Fibroblast of lung (primary cell): ENCODE measurements around the gene JMJD6. TPM values are rescaled to one million over a fixed set of nuclear protein-coding genes. Genes with fewer than 3 reads are reported as not detected.

ENCODE experiments used
- DNase-seq, 2 donors: peaks; one replicate each; pipeline versions ENCODE4 v3.0.0 to v3.0.0-alpha.2; 2010; ENCODE audit warnings: low read depth in 2 of 2
- H2AFZ ChIP-seq: 2 replicates; pipeline ENCODE4 v1.5.1; 2012; ENCODE audit warnings: low read length, control low read depth, inconsistent platforms
- H3K27ac ChIP-seq: 2 replicates; pipeline ENCODE4 v1.5.1; 2011; ENCODE audit warnings: low read length, control low read depth; ENCODE audit not compliant: insufficient read depth
- H3K27me3 ChIP-seq: 2 replicates; pipeline ENCODE4 v1.5.1; 2011; ENCODE audit warnings: mild to moderate bottlenecking, low read length; ENCODE audit not compliant: control insufficient read depth, insufficient read depth
- H3K36me3 ChIP-seq: 2 replicates; pipeline ENCODE4 v1.5.1; 2011; ENCODE audit warnings: low read length; ENCODE audit not compliant: control insufficient read depth, insufficient read depth
- H3K4me1 ChIP-seq: 2 replicates; pipeline ENCODE4 v1.5.1; 2011; ENCODE audit warnings: low read length; ENCODE audit not compliant: control insufficient read depth, insufficient read depth; ENCODE audit errors: extremely low read depth
- H3K4me2 ChIP-seq: 2 replicates; pipeline ENCODE4 v1.5.1; 2011; ENCODE audit warnings: low read length, control low read depth; ENCODE audit not compliant: insufficient read depth; ENCODE audit errors: extremely low read depth
- H3K4me3 ChIP-seq, 4 experiments: fragments of 200-600 bp in 1 of 4; sonication (generic) in 1 of 4; replicated peaks in 1 of 4; 2 replicates each; pipeline ENCODE4 v1.5.1; 2011 to 2016; ENCODE audit warnings: low read length in 4 of 4, low read depth in 3 of 4, mild to moderate bottlenecking in 3 of 4, control low read depth in 2 of 4, inconsistent platforms in 1 of 4, mixed read lengths in 1 of 4; ENCODE audit not compliant: insufficient read depth in 1 of 4; ENCODE audit errors: control extremely low read depth in 1 of 4
- H3K79me2 ChIP-seq: 2 replicates; pipeline ENCODE4 v1.5.1; 2012; ENCODE audit warnings: mild to moderate bottlenecking, low read length, inconsistent platforms; ENCODE audit not compliant: control insufficient read depth, insufficient read depth
- H3K9ac ChIP-seq: 2 replicates; pipeline ENCODE4 v1.5.1; 2011; ENCODE audit warnings: mild to moderate bottlenecking, low read length, control low read depth; ENCODE audit not compliant: insufficient read depth
- H3K9me3 ChIP-seq: 2 replicates; pipeline ENCODE4 v1.5.1; 2012; ENCODE audit warnings: low read depth, low read length; ENCODE audit not compliant: control insufficient read depth, insufficient read depth
- H4K20me1 ChIP-seq: 2 replicates; pipeline ENCODE4 v1.5.1; 2011; ENCODE audit warnings: low read length; ENCODE audit not compliant: control insufficient read depth, insufficient read depth; ENCODE audit errors: extremely low read depth
- EZH2 ChIP-seq: IDR thresholded peaks from 2 replicates; pipeline ENCODE4 v1.5.1; 2012; ENCODE audit warnings: low read length, control low read depth, mild to moderate bottlenecking; ENCODE audit errors: missing control alignments
- polyA plus RNA-seq, 2 donors: library from polyadenylated mRNA; depleted of rRNA in 1 of 2; stranded (reverse) in 1 of 2; unstranded in 1 of 2; fragments of >200 nt; gene quantifications; 2 replicates each; pipeline ENCODE4 v1.2.1, GENCODE V29; 2011 to 2012; ENCODE audit warnings: missing spikeins in 1 of 2
- total RNA-seq: library from RNA; depleted of rRNA; stranded (reverse); fragments of >200 nt; gene quantifications from 2 replicates; pipeline ENCODE4 v1.2.1, GENCODE V29; 2014
- TF ChIP-seq, protein P1 (sequence below), 2 donors: IDR thresholded peaks in 1 of 2; conservative IDR thresholded peaks in 1 of 2; 1 replicate in 1 of 2; 2 replicates in 1 of 2; pipeline ENCODE4 v1.5.1; 2011 to 2012; ENCODE audit warnings: low read length in 2 of 2, control low read depth in 1 of 2, inconsistent platforms in 1 of 2, low read depth in 1 of 2, mild to moderate bottlenecking in 1 of 2

The JMJD6 gene
- total and polyA plus RNA-seq, 2 donors (not counting 1 experiment from before 2014, with no cell fraction given), result 16.2 to 17.7 TPM

DNA sequence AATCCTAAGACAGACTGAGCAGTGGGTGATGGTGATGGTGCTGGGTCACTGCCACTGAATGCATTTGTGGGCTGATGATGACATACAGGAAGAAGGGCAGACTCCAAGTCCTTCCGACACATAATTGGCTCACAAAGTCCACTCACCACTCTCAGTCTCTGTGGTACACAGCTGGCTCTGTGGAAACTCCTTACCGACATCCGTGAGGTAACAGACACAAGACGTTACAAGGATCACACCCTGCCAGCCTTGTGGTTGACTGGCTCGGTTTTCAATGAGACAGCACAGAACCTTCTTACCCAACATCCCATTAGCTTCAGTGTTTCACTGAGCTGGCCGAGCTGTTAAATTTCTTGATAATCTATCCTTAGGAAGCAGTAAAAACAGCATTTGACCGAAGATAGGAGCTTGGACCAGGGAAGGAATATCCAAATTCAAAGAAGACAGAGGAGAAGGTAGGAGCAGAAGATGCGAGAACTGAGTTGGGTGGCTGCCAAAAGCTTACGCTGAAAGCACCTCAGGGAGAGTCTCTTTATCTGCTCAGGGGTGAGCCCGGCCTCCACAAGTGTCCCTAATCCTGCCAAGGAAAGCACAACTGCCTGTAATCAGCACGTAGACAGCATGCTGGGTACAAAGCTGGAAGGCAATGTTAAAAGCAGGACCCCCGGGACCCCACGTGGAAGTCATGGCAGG is 10.1 kb downstream of the JMJD6 start:
- peaks cover 7% of the 10 kb centered on the region for H3K79me2 ChIP-seq
- TF ChIP-seq, protein P1, sequence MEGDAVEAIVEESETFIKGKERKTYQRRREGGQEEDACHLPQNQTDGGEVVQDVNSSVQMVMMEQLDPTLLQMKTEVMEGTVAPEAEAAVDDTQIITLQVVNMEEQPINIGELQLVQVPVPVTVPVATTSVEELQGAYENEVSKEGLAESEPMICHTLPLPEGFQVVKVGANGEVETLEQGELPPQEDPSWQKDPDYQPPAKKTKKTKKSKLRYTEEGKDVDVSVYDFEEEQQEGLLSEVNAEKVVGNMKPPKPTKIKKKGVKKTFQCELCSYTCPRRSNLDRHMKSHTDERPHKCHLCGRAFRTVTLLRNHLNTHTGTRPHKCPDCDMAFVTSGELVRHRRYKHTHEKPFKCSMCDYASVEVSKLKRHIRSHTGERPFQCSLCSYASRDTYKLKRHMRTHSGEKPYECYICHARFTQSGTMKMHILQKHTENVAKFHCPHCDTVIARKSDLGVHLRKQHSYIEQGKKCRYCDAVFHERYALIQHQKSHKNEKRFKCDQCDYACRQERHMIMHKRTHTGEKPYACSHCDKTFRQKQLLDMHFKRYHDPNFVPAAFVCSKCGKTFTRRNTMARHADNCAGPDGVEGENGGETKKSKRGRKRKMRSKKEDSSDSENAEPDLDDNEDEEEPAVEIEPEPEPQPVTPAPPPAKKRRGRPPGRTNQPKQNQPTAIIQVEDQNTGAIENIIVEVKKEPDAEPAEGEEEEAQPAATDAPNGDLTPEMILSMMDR (conservative IDR thresholded peaks at IDR 0.05 in 1 of 2, IDR thresholded peaks at IDR 0.05 in 1 of 2; ENCODE audit: low read depth in 1 of 2, low read length in 2 of 2), result no peak
- no peak for TF ChIP-seq EZH2

DNA sequence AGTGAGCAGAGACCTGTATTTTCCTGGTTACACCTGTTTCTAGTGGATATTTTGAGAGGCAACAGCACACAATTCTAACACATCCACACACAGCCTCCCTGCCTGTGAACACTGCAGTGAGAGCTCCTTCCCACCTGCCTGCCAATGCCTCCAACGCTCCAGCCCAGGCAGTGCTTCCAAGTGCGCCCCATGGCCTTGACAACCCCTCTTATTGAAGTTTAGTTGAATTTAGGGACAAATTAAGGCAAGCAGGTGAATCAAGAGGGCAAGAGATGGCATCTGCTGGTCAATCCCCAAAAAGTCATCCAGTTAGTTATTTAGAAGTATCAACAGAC is 10.9 kb downstream of the JMJD6 start:
- Histone ChIP-seq H3K36me3 (peaks cover 16% of the 10 kb centered on the region), H3K4me3 (no peak overlapping the region), H4K20me1 (no peaks in the 10 kb centered on the region), H2AFZ (no peak overlapping the region), H3K9ac (no peak overlapping the region), H3K27ac (peak overlapping the region; percentile 95), H3K27me3 (no peaks in the 10 kb centered on the region), H3K4me2 (no peak overlapping the region), H3K79me2 (peaks cover 5% of the 10 kb centered on the region), H3K9me3 (no peaks in the 10 kb centered on the region), H3K4me1 (peaks cover 22% of the 10 kb centered on the region)
- DNase-seq, result no peak
- TF ChIP-seq, protein P1 (conservative IDR thresholded peaks at IDR 0.05 in 1 of 2, IDR thresholded peaks at IDR 0.05 in 1 of 2; ENCODE audit: low read depth in 1 of 2, low read length in 2 of 2), result no peak
- no peak for TF ChIP-seq EZH2

More for the DNA sequence above, 10.1 kb downstream of the JMJD6 start:
- Histone ChIP-seq H3K4me3 (no peak overlapping the region), H3K36me3 (peaks cover 20% of the 10 kb centered on the region), H3K4me2 (no peak overlapping the region), H3K4me1 (peaks cover 19% of the 10 kb centered on the region), H2AFZ (no peak overlapping the region), H3K9me3 (no peaks in the 10 kb centered on the region), H4K20me1 (no peaks in the 10 kb centered on the region), H3K27me3 (no peaks in the 10 kb centered on the region), H3K27ac (peak overlapping the region; percentile 95), H3K9ac (peak overlapping the region; percentile 51)
- DNase-seq, result peak; percentile 98 to 100

DNA sequence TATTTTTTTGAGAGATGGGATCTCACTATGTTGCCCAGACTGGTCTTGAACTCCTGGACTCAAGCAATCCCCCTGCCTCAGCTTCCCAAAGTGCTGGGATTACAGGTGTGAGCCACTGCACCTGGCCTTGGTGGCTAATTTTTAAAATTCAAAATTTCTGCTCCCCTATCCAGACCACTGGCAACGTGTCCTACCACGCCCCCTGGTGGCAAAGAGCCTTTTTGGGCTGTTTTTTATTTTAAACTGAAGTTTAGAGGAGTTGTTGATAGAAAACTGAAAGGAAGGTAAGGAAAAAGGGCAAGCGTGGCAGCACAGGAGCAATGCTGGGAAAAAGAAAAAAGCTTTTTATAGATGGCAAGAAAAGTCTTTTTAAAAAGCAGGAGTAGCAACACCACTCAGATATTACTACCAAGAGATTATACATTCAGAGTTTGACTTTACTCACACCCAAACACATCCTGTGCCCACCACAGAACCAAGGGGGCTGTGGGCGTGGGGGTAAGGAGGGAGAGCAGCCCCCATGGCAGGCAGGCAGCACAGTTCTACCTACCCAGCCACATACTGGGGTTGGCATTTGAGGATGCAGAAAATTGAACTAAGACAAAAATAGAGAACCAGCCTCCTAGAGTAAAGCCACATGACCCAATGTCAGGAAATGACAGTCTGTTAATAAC is 11.4 kb downstream of the JMJD6 start:
- H3K79me2 ChIP-seq, result peaks cover 9% of the 10 kb centered on the region
- H2AFZ ChIP-seq, result no peak overlapping the region
- DNase-seq, result peak in 1 of 2 donors; percentile 63
- TF ChIP-seq EZH2, result no peak
- TF ChIP-seq, protein P1 (conservative IDR thresholded peaks at IDR 0.05 in 1 of 2, IDR thresholded peaks at IDR 0.05 in 1 of 2; ENCODE audit: low read depth in 1 of 2, low read length in 2 of 2), result peak; percentile 76 to 83
- peaks cover 12% of the 10 kb centered on the region for H3K36me3 ChIP-seq
- H3K27ac ChIP-seq, result peak overlapping the region; percentile 95
- H3K4me2 ChIP-seq, result no peak overlapping the region
- H3K4me3 ChIP-seq, result no peak overlapping the region
- H4K20me1 ChIP-seq, result no peaks in the 10 kb centered on the region
- H3K9me3 ChIP-seq, result no peaks in the 10 kb centered on the region
- no peaks in the 10 kb centered on the region for H3K27me3 ChIP-seq
- H3K4me1 ChIP-seq, result peaks cover 22% of the 10 kb centered on the region
- no peak overlapping the region for H3K9ac ChIP-seq
